Liver (tissue), 9 donors: Measurements from ENCODE around the gene DENND6A. TPM values are rescaled to one million over a fixed set of nuclear protein-coding genes. Genes with fewer than 3 reads are reported as not detected.

ENCODE experiments used
- DNase-seq: peaks from one replicate; pipeline ENCODE4 v3.0.0-alpha.2; 2017; ENCODE audit warnings: low spot score
- H3K27ac ChIP-seq, 2 donors: one replicate each; pipeline ENCODE4 v1.7.0; 2013; ENCODE audit warnings: inconsistent platforms in 2 of 2, low read length in 2 of 2, control low read depth in 1 of 2, low read depth in 1 of 2, mild to moderate bottlenecking in 1 of 2
- H3K27me3 ChIP-seq, 4 donors: one replicate each; pipeline versions ENCODE4 v1.6.1 to v1.7.0; 2013; ENCODE audit warnings: low read length in 3 of 4, inconsistent platforms in 1 of 4, mild to moderate bottlenecking in 1 of 4, moderate library complexity in 1 of 4; ENCODE audit not compliant: control insufficient read depth in 4 of 4, insufficient read depth in 4 of 4
- H3K36me3 ChIP-seq, 4 donors: one replicate each; pipeline versions ENCODE4 v1.6.1 to v1.7.0; 2013; ENCODE audit warnings: low read length in 3 of 4, mild to moderate bottlenecking in 3 of 4, low read depth in 1 of 4, moderate library complexity in 1 of 4; ENCODE audit not compliant: control insufficient read depth in 4 of 4, insufficient read depth in 3 of 4
- H3K4me1 ChIP-seq, 4 donors: one replicate each; pipeline versions ENCODE4 v1.6.1 to v1.7.0; 2013; ENCODE audit warnings: low read length in 3 of 4, mild to moderate bottlenecking in 3 of 4, moderate library complexity in 1 of 4; ENCODE audit not compliant: control insufficient read depth in 4 of 4, insufficient read depth in 4 of 4
- H3K4me3 ChIP-seq, 3 donors: one replicate each; pipeline versions ENCODE4 v1.6.1 to v1.7.0; 2013; ENCODE audit warnings: low read length in 3 of 3, control low read depth in 1 of 3, low read depth in 1 of 3, mild to moderate bottlenecking in 1 of 3
- H3K9ac ChIP-seq, 2 donors: one replicate each; pipeline ENCODE4 v1.7.0; 2013; ENCODE audit warnings: low read length in 2 of 2, mild to moderate bottlenecking in 2 of 2, moderate library complexity in 2 of 2, control low read depth in 1 of 2, low read depth in 1 of 2
- H3K9me3 ChIP-seq, 4 donors: one replicate each; pipeline versions ENCODE4 v1.6.1 to v1.7.0; 2013; ENCODE audit warnings: low read length in 3 of 4; ENCODE audit not compliant: control insufficient read depth in 4 of 4
- ATF3 ChIP-seq: IDR thresholded peaks from 2 replicates; pipeline ENCODE4 v1.6.1; 2016; ENCODE audit warnings: antibody characterized with exemption
- CTCF ChIP-seq: fragments of 150-350 bp; IDR thresholded peaks from 2 replicates; pipeline ENCODE4 v1.5.1; 2017; ENCODE audit warnings: improper control_type of control experiment, low read depth, low read length; ENCODE audit not compliant: missing input control
- EGR1 ChIP-seq, 2 donors: IDR thresholded peaks; 2 replicates each; pipeline ENCODE4 v1.6.1; 2016 to 2018; ENCODE audit warnings: antibody characterized with exemption in 2 of 2, low read depth in 2 of 2
- FOXA1 ChIP-seq: IDR thresholded peaks from 2 replicates; pipeline ENCODE4 v1.6.1; 2016; ENCODE audit warnings: antibody characterized with exemption
- FOXA2 ChIP-seq: IDR thresholded peaks from 2 replicates; pipeline ENCODE4 v1.6.1; 2016; ENCODE audit warnings: antibody characterized with exemption
- GABPA ChIP-seq, 2 donors: IDR thresholded peaks in 1 of 2; conservative IDR thresholded peaks in 1 of 2; 2 replicates each; pipeline ENCODE4 v1.6.1; 2016; ENCODE audit warnings: antibody characterized with exemption in 2 of 2, mild to moderate bottlenecking in 1 of 2, moderate library complexity in 1 of 2
- HNF4A ChIP-seq, 2 donors: conservative IDR thresholded peaks; 2 replicates each; pipeline ENCODE4 v1.6.1; 2016; ENCODE audit warnings: antibody characterized with exemption in 2 of 2, mild to moderate bottlenecking in 2 of 2
- HNF4G ChIP-seq: IDR thresholded peaks from 2 replicates; pipeline ENCODE4 v1.6.1; 2016; ENCODE audit warnings: antibody characterized with exemption
- JUND ChIP-seq, 2 donors: IDR thresholded peaks; 2 replicates each; pipeline ENCODE4 v1.6.1; 2016; ENCODE audit warnings: antibody characterized with exemption in 2 of 2
- MAX ChIP-seq: IDR thresholded peaks from 2 replicates; pipeline ENCODE4 v1.6.1; 2016; ENCODE audit warnings: antibody characterized with exemption
- NR2F2 ChIP-seq: IDR thresholded peaks from 2 replicates; pipeline ENCODE4 v1.6.1; 2016; ENCODE audit warnings: antibody characterized with exemption
- RAD21 ChIP-seq, 2 donors: IDR thresholded peaks; 2 replicates each; pipeline ENCODE4 v1.6.1; 2016; ENCODE audit warnings: antibody characterized with exemption in 2 of 2, mild to moderate bottlenecking in 2 of 2
- RXRA ChIP-seq, 2 donors: IDR thresholded peaks; 2 replicates each; pipeline ENCODE4 v1.6.1; 2017 to 2018; ENCODE audit warnings: antibody characterized with exemption in 2 of 2, mild to moderate bottlenecking in 1 of 2
- SP1 ChIP-seq: IDR thresholded peaks from 2 replicates; pipeline ENCODE4 v1.6.1; 2018; ENCODE audit warnings: antibody characterized with exemption, mild to moderate bottlenecking
- TAF1 ChIP-seq: conservative IDR thresholded peaks from 2 replicates; pipeline ENCODE4 v1.6.1; 2016; ENCODE audit warnings: antibody characterized with exemption, mild to moderate bottlenecking
- YY1 ChIP-seq: IDR thresholded peaks from 2 replicates; pipeline ENCODE4 v1.6.1; 2016; ENCODE audit warnings: antibody characterized with exemption, mild to moderate bottlenecking
- WGBS: extraction: QIAGEN DNeasy Blood & Tissue Kit; methylation state at CpG from one replicate; pipeline ENCODE4 v1.1.7; 2013; 5-methylcytosine and 5-hydroxymethylcytosine counted together
- polyA plus RNA-seq, 2 donors: library from polyadenylated mRNA; stranded (reverse) in 1 of 2; unstranded in 1 of 2; fragments of 200-250 nt in 1 of 2; fragments of >200 nt in 1 of 2; fragmentation: Nextera tagmentation in 1 of 2; extraction: Ambion mirVana in 1 of 2; gene quantifications; one replicate each; pipeline versions ENCODE4 v1.2.1 to v1.2.3, GENCODE V29; 2013 to 2015
- total RNA-seq, 2 donors: library from RNA; depleted of rRNA; stranded (reverse); fragments of >200 nt; gene quantifications; one replicate each; pipeline ENCODE4 v1.2.3, GENCODE V29; 2014
- TF ChIP-seq, protein P1 (sequence below): IDR thresholded peaks from 2 replicates; pipeline ENCODE4 v1.6.1; 2016; ENCODE audit warnings: antibody characterized with exemption, mild to moderate bottlenecking
- TF ChIP-seq, protein P2 (sequence below): IDR thresholded peaks from 2 replicates; pipeline ENCODE4 v1.6.1; 2016; ENCODE audit warnings: antibody characterized with exemption
- donor health status: healthy.
- donor health status: healthy.
- donor health status: healthy.
- donor health status: healthy.
- donor health status: healthy.

Gene DENND6A
- total and polyA plus RNA-seq, 4 donors, result 3.1 to 12.2 (median 8.1) TPM

GRCh38 chr3:57594144-57594543 is 98.7 kb downstream of the DENND6A start:
- no peak for DNase-seq

More at GRCh38 chr3:57594144-57594543, 98.7 kb downstream of the DENND6A start:
- Histone ChIP-seq H3K4me3 (no peak overlapping the region), H3K36me3 (no peaks in the 10 kb centered on the region), H3K9ac (no peak overlapping the region), H3K27me3 (no peaks in the 10 kb centered on the region), H3K27ac (no peak overlapping the region), H3K4me1 (peaks cover 3 to 41% (median 27%) of the 10 kb centered on the region in 4 donors), H3K9me3 (no peaks in the 10 kb centered on the region)
- TF ChIP-seq SP1, result no peak
- no peak for TF ChIP-seq RAD21 (IDR thresholded peaks at IDR 0.05)
- no peak for TF ChIP-seq FOXA1
- no peak for TF ChIP-seq HNF4G
- TF ChIP-seq RXRA (IDR thresholded peaks at IDR 0.05), result no peak
- no peak for TF ChIP-seq YY1
- no peak for TF ChIP-seq TAF1
- no peak for TF ChIP-seq MAX
- no peak for TF ChIP-seq FOXA2
- no peak for TF ChIP-seq CTCF
- no peak for TF ChIP-seq NR2F2
- TF ChIP-seq, protein P1, sequence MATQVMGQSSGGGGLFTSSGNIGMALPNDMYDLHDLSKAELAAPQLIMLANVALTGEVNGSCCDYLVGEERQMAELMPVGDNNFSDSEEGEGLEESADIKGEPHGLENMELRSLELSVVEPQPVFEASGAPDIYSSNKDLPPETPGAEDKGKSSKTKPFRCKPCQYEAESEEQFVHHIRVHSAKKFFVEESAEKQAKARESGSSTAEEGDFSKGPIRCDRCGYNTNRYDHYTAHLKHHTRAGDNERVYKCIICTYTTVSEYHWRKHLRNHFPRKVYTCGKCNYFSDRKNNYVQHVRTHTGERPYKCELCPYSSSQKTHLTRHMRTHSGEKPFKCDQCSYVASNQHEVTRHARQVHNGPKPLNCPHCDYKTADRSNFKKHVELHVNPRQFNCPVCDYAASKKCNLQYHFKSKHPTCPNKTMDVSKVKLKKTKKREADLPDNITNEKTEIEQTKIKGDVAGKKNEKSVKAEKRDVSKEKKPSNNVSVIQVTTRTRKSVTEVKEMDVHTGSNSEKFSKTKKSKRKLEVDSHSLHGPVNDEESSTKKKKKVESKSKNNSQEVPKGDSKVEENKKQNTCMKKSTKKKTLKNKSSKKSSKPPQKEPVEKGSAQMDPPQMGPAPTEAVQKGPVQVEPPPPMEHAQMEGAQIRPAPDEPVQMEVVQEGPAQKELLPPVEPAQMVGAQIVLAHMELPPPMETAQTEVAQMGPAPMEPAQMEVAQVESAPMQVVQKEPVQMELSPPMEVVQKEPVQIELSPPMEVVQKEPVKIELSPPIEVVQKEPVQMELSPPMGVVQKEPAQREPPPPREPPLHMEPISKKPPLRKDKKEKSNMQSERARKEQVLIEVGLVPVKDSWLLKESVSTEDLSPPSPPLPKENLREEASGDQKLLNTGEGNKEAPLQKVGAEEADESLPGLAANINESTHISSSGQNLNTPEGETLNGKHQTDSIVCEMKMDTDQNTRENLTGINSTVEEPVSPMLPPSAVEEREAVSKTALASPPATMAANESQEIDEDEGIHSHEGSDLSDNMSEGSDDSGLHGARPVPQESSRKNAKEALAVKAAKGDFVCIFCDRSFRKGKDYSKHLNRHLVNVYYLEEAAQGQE, result no peak
- no peak for TF ChIP-seq JUND (IDR thresholded peaks at IDR 0.05)
- no peak for TF ChIP-seq HNF4A (conservative IDR thresholded peaks at IDR 0.05)
- TF ChIP-seq ATF3, result no peak
- no peak for TF ChIP-seq EGR1 (IDR thresholded peaks at IDR 0.05; ENCODE audit: low read depth in 2 of 2)
- TF ChIP-seq, protein P2, sequence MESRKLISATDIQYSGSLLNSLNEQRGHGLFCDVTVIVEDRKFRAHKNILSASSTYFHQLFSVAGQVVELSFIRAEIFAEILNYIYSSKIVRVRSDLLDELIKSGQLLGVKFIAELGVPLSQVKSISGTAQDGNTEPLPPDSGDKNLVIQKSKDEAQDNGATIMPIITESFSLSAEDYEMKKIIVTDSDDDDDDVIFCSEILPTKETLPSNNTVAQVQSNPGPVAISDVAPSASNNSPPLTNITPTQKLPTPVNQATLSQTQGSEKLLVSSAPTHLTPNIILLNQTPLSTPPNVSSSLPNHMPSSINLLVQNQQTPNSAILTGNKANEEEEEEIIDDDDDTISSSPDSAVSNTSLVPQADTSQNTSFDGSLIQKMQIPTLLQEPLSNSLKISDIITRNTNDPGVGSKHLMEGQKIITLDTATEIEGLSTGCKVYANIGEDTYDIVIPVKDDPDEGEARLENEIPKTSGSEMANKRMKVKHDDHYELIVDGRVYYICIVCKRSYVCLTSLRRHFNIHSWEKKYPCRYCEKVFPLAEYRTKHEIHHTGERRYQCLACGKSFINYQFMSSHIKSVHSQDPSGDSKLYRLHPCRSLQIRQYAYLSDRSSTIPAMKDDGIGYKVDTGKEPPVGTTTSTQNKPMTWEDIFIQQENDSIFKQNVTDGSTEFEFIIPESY, result no peak
- no peak for TF ChIP-seq GABPA (IDR thresholded peaks at IDR 0.05 in 1 of 2, conservative IDR thresholded peaks at IDR 0.05 in 1 of 2)
- 84% methylated on average over 4 of the region's 4 CpGs for WGBS
